GM19324 (cell line): ENCODE measurements around the gene ELF2.
"Not testable (repeated sequence)": the region's sequence is repeated elsewhere in the genome, so short reads cannot be mapped to it uniquely, and the experiment has no call there.

Source experiments
- ATAC-seq: cut with Tn5 transposase; IDR thresholded peaks from one replicate; pipeline ENCODE4 v1.9.1; 2021; ENCODE audit warnings: mild to moderate bottlenecking, moderate library complexity; ENCODE audit not compliant: unreplicated experiment, low FRiP score

ELF2 gene

DNA sequence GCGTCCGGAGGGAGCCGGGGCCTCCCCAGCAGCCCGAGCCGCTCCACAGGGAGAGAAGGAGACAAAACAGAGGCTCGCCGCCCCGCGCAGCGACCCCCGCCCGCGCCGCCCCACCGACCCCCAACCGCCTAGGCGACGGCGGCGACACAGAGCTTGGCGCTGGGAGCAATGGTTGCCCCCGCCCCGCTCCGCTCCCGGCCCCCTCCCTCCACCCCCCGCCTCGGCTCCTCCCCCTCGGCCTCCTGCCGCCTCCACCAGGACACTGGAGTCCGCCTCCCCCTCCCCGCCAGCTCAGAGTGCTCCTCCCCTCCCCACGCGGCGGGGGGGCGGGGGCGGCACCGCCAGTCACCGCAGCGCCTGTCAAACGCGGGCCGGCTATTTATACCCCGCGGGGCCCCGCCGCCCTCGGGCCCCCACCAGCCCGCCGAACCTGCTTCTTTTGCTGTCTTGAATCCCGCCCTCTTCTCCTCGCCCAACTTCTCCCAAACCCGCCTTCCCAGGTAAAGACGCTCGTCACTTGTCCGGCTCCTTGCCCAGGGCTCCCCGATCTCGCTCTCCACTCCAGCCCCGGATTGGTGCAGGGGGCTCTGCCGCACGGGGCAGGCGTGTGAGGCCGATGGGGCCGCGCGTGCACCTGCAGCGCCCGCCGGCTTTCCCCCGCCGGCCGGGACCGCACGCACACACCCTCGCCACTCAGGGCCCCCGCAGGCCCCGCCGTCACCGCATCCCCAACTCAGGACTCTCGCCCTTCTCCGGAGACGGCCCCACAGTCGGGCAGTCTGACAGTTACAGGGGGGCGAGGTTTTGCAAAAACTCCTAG lies at the start of gene ELF2:
TSS of gene ELF2 (minus strand) at position 170 of the 820 bp plus-strand sequence. CDS start 39,517 bp downstream, outside the sequence.
- peak; percentile 43 for ATAC-seq

- ATAC-seq, result no peak
Observed at GRCh38 chr4:139223682-139224317, 46.8 kb upstream of the ELF2 start.

GRCh38 chr4:139222215-139222614 lies 45.2 kb upstream of the ELF2 start:
- ATAC-seq, result no peak

- ATAC-seq, result no peak
Observed at GRCh38 chr4:139221687-139222086, 44.7 kb upstream of the ELF2 start.

GRCh38 chr4:139219450-139220055 lies 42.5 kb upstream of the ELF2 start:
- no peak for ATAC-seq

GRCh38 chr4:139214039-139214534 lies 37.1 kb upstream of the ELF2 start:
- peak; percentile 97 for ATAC-seq

DNA sequence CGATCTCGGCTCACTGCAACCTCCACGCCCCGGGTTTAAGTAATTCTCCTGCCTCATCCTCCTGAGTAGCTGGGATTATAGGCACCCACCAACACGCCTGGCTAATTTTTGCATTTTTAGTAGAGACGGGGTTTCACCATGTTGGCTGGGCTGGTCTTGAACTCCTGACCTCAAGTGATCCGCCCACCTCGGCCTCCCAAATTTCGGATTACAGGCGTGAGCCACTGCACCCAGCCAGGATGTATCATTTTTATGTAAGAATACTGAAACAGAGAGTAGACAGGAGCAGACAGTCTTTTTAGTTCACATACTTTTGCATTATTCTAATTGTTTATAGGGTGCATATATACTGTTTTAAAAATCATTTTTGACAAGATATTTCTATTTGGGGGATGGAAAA lies 36.6 kb upstream of the ELF2 start:
- ATAC-seq, result peak; percentile 9

GRCh38 chr4:139212900-139213299 lies 35.9 kb upstream of the ELF2 start:
- no peak for ATAC-seq

GRCh38 chr4:139210486-139210885 lies 33.5 kb upstream of the ELF2 start:
- ATAC-seq, result no peak

- no peak for ATAC-seq
Observed at GRCh38 chr4:139209470-139210063, 32.5 kb upstream of the ELF2 start.

DNA sequence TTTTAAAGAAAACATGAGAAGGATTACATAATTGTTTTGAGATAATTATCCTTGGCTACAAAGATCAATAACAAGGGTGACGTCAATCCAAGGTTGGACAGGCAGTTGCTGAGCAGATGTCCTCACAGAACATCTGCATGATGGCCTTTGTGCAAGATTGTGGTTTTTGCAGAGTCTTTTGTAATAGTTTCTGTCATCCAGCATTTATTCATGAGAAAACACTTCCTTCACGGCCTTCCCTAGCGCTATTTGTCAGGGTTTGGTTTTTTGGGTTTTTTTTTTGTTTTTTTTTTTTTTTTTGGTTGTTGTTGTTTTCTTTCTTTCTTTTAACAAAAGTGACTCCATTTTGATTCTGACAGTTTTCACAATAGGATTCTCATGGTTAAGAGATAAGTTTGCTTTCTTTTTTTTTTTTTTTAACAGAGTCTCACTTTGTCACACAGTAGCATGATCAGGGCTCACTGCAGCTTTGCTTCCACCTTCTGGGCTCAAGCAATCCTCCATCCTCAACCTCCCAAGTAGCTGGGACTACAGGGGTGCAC lies 31.5 kb upstream of the ELF2 start:
- no peak for ATAC-seq

DNA sequence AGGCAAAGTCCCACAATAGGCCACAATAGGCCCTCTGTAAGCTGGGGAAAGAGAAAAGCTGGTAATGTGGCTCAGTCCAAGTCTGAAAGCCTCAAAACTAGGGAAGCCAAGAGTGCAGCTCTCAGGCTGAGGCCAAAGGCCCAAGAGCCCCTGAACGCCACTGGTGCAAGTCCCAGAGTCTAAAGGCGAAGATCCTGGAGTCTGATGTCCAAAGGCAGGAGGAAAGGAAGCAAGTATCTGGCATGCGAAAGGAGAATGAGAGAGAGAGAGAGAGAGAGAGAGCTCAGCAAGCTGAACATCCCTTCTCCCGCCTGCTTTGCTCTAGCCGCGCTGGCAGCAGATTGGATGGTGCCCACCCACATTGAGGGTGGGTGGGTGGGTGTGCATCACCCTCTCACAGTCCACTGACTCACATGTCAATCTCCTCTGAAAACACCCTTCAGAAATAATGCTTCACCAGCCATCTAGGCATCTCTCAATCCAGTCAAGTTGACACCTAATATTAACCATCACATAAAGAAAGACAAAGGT lies 30.9 kb upstream of the ELF2 start:
- no peak for ATAC-seq

DNA sequence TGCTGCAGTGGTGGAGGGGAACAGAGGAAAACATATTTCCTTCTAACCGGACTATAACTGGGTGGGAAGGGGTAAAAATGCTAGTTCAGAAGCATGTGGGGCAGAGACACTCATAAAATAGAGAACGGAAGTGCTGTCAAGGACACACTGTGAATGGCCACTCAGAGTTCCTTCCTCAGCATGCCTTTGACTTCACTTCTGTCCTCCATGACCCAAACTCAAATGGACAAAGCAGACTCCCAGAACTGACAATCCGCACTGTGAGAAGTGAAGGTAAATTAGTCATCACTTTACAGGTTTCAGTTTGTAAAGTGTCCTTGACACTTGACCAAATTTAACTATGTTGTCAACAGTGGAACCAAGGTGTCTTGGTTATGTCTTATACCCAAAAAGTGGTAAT lies 30.2 kb upstream of the ELF2 start:
- no peak for ATAC-seq

DNA sequence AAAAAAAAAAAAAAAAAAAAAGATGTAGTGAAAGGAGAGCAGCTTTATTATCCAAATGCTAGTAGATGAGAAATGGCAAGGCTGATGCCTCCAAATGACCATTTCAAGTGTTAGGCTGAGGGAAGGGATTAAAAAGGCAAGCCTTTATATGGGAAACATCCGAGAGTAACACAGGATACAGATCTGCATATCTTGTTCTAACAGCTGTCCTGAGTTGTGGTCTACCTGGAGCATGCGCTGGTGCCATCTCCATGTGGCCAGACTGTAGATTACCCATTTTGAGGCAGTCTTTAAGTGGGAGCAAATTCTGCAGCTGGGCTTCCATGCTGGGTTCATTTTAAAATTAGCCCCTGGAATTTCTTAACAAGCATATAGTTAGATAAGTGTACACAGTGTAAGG lies 26.0 kb upstream of the ELF2 start:
- ATAC-seq, result no peak

GRCh38 chr4:139200506-139200905 lies 23.5 kb upstream of the ELF2 start:
- ATAC-seq, result no peak

- no peak for ATAC-seq
Observed at GRCh38 chr4:139200102-139200501, 23.1 kb upstream of the ELF2 start.

DNA sequence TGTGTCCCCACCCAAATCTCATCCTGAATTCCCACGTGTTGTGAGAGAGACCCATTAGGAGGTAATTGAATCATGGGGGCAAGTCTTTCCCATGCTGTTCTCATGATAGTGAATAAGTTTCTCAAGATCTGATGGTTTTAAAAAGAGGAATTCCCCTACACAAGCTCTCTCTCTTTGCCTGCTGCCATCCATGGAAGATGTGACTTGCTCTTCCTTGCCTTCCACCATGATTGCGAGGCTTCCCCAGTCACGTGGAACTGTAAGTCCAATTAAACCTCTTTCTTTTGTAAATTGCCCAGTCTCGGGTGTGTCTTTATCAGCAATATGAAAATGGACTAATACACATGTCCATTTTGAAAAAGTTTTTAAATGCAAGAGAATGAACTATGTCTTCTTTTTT lies 20.2 kb upstream of the ELF2 start:
- not testable (repeated sequence) for ATAC-seq

GRCh38 chr4:139196462-139196861 lies 19.4 kb upstream of the ELF2 start:
- ATAC-seq, result no peak

- ATAC-seq, result no peak
Observed at GRCh38 chr4:139191373-139191772, 14.4 kb upstream of the ELF2 start.

GRCh38 chr4:139189972-139190371 lies 13.0 kb upstream of the ELF2 start:
- no peak for ATAC-seq

GRCh38 chr4:139189417-139189749 lies 12.4 kb upstream of the ELF2 start:
- no peak for ATAC-seq
